HG03066 (cell line): ENCODE results near the gene CHST3.
"Not testable (repeated sequence)": the region's sequence is repeated elsewhere in the genome, so short reads cannot be mapped to it uniquely, and the experiment has no call there.

ENCODE experiments used
- ATAC-seq: cut with Tn5 transposase; IDR thresholded peaks from one replicate; pipeline ENCODE4 v1.9.1; 2021; ENCODE audit warnings: low read depth; ENCODE audit not compliant: unreplicated experiment

The CHST3 gene

DNA sequence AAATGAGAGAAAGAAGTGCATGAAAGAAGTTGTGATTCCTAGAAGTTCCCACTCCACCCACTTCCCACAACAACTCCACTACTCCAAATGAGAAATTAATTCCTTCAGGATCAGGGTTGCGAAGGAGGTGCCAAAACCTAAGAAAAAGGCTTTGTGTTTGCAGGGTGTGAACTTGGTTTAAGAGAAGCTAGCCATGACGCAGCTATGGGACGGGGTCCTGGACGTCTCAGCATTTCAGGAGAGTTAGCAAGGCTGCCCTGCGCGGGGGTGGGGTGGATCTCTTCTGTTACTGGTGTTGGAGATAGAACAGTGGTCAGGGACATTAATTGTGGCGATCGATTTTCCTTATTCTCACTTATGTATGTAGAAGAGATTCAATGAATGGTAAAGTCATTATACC lies 61.2 kb downstream of the CHST3 start:
- no peak for ATAC-seq

DNA sequence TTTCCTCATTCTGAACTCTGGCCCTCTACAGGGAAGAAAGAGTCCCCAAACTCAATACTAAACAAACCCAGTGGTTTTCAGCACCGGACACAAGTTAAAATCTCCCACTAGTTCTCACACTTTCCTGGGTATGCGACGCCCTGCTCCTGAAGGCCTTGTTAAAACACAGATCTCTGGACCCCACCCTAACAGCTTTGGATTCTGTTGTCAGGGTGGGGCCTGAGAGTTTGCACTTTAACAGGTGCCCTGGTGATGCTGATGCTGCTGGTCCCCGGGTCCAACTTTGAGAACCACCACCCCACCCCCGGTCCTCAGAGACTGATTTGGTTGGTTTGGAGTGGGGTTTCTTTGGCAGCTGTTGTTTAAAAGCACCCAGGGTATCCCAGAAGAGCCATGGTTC lies 61.6 kb downstream of the CHST3 start:
- no peak for ATAC-seq

DNA sequence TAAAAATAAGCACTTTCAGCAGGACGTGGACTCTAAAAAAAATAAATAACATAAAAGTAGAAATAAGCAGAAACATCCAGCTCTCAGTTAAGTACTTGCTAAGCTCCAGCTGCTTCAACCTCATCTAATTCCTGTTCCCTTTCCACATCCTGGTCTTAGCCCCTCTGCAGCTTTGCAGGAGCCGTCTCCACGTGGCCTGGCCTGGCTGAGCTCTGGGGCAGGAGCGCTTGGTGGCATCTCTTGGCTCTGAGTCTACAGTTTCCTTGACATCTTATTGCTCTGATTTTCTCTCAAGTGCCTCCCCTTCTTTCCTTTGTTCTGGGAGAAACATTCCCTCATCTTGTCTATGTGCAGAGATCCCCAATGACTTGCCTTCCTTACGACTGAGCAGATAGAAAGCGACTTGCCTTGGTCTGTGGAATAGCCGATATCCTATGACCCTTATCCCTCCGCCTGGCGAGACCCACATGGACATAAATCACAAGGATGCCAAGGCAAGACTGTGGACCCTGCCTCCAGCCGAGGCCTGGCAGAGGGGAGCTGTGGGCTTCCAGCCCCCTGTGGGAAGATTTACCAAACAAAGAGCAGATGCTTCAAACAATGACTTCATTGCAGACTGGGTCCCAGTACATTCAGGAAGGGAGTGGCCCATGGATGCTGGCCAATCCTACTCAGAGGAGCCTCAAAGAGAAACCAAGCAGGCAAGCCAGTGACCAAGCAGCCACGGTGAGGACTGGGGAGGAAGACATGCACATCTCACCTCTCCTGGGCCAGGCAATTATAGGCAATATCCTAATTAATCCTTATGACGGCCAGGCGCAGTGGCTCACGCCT lies 62.3 kb downstream of the CHST3 start:
- no peak for ATAC-seq

DNA sequence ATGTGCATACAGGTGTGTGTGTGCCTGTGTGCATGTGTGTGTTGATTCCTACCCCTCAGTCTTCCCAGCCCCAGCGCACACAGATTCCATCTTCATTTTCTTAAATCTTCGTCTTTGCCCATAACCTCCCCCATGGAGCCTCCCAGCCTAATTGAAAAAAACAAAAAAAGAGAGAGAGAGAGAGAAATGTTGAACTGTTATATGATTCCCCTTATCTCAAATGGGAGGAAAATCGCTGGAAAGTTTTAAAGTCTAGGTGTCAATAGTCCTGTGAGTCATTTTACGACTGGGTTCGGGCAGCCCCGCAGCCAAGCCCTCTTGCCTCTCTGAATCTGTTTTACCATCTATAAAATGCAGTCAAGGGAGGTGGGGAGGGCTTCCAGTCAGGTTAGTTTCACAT lies 63.3 kb downstream of the CHST3 start:
- no peak for ATAC-seq

DNA sequence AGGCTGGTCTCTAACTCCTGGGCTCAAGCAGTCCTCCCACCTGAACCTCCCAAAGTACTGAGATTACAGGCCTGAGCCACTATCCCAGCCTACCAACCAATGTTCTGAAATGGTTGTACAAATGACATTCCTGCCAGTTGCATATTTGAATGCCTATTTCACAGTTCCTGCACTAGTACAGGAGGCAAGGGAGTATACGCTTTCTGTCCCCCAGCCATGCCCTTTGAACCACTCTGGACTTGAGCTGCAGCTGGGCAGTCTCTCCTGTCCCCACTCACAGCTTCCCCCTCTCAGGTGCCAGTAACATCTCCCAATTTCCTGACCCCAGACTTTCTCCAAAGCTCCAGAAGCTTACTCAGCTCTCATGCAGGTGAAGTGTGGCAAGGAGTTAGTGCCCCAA lies 65.2 kb downstream of the CHST3 start:
- no peak for ATAC-seq

DNA sequence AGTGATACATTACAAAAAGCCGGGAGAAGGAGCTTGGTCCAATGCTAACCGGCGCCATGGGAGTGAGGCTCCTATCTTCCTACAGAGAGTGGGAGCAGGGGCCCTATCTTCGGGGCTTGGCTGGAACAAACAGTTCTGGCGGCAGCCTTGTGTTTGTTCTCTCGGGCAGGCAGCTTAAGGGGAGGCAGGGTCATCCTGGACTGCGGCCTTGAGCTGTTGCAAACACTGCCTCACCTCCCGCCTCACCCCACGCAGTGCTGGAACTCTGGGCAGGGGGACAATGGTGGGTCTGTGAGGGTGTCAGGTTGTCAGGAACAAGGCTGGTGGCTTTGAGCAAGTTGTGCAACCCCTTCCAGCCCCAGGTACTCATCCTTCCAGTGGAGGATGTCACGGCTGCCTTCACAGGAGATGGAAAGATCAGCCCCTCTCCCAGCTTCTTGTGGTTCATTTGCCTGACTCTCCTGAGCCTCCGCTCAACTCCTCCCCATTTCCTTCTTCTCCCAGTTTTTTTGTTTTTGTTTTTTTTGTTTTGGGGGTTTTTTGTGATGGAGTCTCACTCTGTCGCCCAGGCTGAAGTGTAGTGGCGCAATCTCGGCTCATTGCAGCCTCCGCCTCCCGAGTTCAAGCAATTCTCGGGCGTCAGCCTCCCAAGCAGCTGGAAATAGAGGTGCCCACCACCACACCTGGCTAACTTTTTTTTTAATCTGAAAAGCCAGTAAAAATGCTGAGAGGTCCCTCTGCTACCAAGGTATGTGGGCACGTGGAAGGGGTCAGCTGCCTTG lies 66.8 kb downstream of the CHST3 start:
- ATAC-seq: no peak

DNA sequence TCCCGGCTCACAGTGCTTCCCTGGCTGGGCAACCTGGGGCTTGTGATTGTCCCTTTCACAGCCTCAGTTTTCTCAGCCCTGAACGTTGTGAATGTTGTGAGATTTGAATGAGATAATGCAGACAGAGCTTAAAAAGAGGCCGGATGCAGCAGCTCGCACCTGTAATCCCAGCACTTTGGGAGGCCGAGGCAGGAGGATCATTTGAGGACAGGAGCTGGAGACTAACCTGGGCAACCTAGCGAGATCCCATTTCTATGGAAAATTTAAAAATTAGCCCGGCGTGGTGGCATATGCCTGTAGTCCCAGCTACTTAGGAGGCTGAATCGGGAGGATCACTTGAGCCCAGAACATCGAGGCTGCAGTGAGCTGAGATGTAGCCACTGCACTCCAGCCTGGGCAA lies 67.5 kb downstream of the CHST3 start:
- no peak for ATAC-seq

DNA sequence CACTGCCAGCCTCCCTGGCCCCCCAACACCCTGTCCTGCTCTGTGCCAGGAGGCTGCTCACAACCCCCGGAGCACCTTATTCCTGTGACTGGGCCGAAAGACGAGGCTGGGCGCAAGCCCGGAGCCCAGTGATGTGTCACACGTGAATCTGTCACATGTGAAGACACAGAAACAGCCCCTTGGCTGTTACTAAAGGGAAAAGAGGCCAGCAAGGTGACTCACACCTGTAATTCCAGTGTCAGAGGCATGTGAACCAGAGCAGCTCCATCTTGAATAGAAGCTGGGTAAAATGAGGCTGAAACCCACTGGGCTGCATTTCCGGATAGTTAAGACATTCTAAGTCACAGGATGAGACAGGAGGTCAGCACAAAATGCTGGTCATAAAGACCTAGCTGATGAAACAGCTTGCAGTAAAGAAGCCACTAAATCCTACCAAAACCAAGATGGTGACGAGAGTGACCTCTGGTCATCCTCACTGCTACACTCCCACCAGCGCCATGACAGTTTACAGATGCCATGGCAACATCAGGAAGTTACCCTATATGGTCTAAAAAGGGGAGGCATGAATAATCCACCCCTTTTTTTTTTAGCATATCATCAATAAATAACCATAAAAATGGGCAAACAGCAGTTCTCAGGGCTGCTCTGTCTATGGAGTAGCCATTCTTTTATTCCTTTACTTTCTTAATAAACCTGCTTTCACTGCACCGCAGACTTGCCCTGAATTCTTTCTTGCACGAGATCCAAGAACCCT lies 68.4 kb downstream of the CHST3 start:
- not testable (repeated sequence) for ATAC-seq

DNA sequence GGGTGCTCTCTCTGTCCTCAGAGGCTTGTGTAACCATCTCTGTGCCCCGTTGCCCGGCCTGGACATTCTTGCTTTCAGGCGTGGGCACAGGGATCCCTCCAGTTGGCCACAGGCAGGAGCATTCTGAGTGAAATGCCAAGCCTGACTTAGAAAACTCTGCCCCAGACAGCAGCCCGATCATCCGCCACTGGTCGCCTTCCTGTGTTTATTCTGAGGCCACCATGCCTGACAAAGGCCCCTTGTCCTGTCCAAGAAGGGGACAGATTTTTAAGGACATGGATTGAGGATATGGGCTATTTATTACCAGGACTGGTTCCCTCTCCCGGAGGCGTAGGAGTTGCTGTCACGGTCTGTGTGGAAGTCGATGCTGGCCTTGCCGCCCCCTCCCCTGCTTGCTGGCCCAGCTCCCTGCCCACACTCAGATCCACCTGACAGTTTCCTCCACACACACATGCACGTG lies 69.9 kb downstream of the CHST3 start:
- no peak for ATAC-seq

DNA sequence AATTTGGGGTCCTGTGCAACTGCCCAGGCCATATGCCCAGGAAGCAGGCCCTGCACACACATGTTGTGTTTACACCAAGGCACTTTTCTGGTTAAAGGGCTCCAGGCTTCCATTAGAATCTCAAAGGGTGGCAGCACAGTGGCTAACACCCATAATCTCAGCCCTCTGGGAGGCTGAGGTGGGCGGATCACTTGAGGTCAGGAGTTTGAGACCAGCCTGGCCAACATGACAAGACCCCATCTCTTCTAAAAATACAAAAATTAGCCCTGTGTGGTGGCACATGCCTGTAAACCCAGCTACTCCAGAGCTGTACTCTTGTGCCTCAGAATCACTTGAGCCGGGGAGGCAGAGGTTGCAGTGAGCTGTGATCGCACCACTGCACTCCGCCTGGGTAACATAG lies 70.6 kb downstream of the CHST3 start:
- no peak for ATAC-seq

DNA sequence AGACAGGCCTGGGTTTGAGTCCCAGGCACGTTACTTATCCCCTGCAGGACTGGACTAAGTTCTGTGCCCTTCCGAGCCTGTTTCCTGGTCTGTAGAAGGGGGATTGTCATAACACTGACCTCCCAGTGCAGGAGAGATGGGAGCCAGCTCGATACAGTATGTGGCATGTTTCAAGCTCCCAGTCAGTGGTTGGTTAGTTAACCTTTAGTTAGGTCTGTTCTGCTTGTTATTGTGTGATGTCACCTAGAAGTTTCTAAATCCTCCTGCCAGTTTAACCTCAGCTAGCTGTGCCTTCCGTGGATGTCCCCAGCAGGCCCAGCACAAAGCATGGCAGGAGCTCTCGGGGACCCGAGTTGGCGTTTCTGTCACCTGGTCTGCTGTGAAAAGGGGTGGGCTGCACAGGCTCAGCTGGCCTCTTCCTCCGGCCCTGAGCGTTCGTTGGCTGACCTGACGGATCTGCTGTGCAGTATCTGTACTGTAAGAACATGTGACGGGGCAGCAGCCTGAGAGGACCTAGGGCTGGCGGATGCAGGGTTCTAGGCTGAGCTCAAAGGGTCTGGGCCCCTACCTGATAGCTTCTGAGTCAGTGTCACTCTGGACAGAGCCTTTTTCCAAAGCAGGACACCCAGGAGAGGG lies 71.2 kb downstream of the CHST3 start:
- ATAC-seq: no peak

DNA sequence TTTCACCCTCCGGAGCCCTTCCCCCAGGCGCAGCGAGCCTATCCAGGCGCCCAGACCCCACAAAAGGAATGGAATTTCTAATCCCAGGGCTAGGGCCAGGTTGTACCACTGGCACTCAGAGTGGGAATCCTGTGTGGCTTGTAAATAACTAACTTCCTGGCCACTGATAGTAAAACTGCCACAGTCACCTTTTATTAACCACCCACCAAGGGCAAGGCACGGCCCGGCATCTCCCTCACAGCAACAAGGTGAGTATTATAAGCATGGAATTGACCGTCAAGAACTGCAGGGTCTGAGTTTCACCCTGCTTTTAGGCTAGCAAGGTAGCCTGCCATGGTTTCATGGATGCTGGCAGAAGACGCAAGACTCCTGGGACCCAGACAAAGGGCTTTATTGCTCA lies 73.1 kb downstream of the CHST3 start:
- ATAC-seq: no peak

DNA sequence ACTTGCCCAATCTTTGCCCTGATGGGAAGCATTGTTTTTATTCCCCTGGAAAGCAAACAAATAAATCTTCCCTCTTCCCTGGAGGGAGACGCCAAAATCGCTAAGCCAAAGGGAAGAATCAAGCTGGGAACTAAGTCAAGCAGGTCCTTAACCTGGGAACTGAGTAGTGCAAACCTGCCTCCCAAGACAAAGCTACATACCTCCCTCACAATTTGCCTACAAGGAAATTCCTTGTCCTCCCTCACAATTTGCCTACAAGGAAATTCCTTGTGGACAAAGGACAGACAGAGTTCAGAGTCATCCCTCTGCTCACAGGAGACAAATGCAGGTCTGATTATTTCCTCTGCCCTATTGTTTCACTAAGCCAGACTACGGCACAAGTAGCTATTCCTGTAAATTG lies 73.6 kb downstream of the CHST3 start:
- no peak for ATAC-seq

DNA sequence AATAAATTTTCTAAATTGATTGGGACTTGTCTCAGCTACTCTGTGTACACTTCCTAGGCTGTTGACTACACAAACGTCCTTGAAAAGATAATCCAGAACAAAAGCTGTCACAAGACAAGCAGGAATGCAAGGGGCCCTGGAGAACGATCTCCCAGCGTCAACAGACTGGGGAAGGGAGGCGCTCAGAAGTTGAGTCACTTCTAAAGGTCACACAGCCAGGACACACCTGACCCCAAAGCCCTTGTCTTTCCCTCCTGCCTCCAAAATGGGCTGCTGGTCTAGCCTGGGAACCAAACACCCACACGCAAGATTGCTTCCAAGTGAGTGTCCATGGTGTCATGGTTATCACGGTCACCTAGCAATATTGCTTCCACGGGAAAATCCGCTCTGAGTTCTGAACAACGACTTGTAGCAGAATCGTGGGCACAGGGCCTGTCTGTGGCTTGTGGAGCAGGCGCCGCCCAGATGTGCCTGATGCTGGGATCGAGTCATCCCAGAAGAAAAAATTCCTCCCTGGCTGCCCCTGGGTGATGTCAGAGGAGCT lies 74.3 kb downstream of the CHST3 start:
- no peak for ATAC-seq

DNA sequence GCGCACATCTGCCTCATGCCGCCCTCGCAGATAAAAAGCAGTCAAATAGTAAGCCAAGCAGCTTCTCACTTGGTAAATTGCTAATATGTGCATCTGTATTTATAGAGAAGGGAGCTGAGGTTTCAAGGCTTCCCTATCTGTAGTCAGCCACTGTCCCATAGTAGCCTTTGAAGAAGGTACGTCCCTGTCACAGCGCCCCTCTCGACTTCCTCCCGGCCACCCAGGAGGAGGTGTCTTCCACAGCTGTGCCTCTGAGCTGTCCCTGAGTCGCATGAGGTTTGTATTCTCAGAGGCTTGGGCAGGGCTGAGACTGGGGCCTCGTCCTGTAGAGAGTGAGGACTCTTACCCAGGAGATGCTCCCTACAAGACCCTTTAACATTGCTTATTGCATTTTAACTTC lies 75.2 kb downstream of the CHST3 start:
- ATAC-seq: no peak

DNA sequence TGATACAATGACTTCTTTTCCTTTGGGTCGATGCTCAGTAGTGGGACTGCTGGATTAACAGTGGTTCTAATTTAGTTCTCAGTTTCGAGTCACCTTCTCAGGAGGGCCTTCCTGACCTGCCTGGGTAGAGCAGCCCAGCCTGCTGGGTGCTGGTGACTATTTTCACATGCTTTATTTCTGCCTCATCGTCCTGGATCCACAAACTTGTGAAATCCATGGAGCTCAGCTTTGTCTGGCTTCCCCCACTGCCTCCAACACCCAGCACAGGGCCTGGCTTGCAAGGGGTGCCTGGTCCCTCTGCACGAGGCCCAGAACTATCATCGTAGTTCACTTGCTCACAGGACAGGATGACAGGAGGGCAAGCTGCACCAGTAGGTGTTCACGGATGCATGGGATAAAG lies 77.3 kb downstream of the CHST3 start:
- ATAC-seq: no peak

DNA sequence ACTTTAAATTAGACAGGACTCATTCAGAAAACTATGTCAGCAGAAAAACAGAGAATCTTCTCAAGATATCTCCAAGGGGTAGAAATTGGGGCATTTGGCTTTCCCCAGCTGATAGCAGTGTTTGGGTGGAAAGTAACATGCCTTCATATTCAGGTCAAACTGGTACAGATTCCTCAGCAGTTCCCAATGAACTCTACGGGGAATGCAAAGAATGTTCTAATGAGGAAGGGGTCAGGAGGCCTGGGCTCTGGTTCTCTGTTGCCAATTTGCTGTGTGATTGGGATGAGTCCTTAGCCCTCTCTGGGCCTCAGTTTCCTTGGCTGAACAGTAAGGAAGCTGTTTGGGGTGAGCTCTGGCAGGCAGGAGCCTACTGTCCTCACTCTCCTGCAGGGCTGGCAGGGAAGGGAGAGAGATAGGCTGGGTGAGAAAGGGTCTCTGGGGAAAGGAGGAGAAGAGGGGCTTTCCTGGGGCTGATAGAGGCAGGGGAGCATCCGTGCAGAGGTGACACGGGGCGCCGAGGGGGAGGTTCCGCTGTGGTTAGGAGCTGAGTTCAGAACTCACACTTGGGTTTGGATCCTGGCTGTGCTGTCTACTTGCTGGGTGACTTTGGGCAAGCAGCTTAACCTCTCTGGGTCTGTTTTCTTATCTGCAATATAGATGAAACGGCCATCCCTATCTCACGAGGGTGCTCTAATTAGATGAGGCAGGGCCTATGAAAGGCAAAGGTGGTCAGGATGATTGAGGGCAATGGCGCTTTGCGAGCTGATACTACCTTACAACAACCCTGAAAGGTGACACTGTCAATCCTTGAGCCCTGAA lies 79.0 kb downstream of the CHST3 start:
- ATAC-seq: no peak

DNA sequence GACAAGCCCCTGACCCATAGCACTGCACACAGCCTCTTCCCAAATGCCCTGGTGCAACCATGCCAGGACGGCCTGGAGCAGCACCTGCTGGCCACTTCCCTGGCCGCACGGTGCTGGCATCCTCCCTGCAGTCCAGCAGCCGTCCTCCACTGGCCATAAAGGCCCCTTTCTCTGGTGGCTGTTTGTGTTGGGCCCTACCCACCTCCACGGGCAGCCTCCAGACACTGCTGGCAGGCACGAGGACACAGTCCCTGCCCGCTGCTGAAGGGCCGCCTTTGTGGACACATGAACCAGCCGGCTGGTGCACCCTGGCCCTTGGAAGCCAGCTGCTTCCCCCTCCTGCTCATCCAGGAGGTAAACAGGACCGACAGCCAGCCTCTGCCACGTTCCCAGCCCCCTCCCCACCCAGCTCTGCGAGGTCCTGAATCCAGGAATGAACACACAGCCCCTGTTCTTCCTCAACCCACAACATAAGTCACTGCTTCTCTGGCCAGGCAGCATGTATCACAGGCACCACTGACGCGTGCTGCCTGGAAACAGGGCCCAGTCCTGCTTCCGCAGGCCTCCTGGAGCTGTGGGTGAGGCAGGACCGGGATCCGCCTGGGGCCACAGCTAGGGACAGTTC lies 80.3 kb downstream of the CHST3 start:
- ATAC-seq: no peak

DNA sequence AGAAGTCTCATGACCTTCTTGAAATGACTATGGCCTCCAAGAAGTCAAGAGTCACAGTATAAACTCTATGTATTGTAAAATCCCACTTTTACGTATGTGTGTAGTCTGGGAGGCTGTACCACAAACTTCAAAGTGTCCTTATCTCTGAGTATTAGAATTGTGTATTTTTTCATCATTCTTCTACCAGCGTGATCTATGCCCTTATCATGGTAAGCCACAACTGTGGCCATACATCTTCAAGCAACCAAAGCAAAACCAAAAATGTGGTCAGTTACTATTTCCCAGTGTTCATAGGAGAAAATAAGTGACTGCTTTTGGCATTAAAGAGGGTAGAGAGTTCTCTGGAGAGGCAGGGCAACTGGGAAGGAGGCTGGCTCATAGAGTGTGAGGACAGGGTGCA lies 81.4 kb downstream of the CHST3 start:
- no peak for ATAC-seq
